B cell (primary cell): ENCODE data around the gene SGCD. TPM values are rescaled to one million over a fixed set of nuclear protein-coding genes. Genes with fewer than 3 reads are reported as not detected.

Source experiments
- ATAC-seq: fragments of 200-7000 bp; cut with Tn5 transposase; one replicate; pipeline ENCODE4 v1.10.0; 2021; ENCODE audit warnings: low read depth, mild to moderate bottlenecking, moderate number of reproducible peaks, moderate library complexity
- CTCF ChIA-PET: fragments of 350-600 bp; sonication (Branson Sonifier 250); formaldehyde crosslinking; loops from one replicate; lab custom pipeline; 2021; ENCODE audit warnings: antibody characterized with exemption, inconsistent platforms; lab: Charles Lee
- POLR2A ChIA-PET: fragments of 350-600 bp; sonication (Branson Sonifier 250); formaldehyde crosslinking; loops from one replicate; lab custom pipeline; 2021; ENCODE audit warnings: antibody characterized with exemption; lab: Charles Lee
- DNase-seq: peaks from one replicate; pipeline ENCODE4 v3.0.0; 2013
- H2AFZ ChIP-seq: 2 replicates; pipeline ENCODE4 v1.6.1; 2012; ENCODE audit warnings: mild to moderate bottlenecking, low read depth, low read length; ENCODE audit not compliant: insufficient read depth, poor library complexity, severe bottlenecking
- H3K27ac ChIP-seq, 2 donors: 1 replicate in 1 of 2; 2 replicates in 1 of 2; pipeline ENCODE4 v1.5.1; 2012 to 2013; ENCODE audit warnings: low read length in 2 of 2, mild to moderate bottlenecking in 2 of 2, moderate library complexity in 1 of 2
- H3K27me3 ChIP-seq, 4 experiments: fragments of 200-600 bp in 1 of 4; sonication (generic) in 1 of 4; replicated peaks in 1 of 4; 1 replicate in 2 of 4; 2 replicates in 2 of 4; pipeline versions ENCODE4 v1.6.1 to v1.7.0; 2013 to 2016; ENCODE audit warnings: low read length in 3 of 4, mild to moderate bottlenecking in 2 of 4, mixed read lengths in 1 of 4, moderate library complexity in 1 of 4; ENCODE audit not compliant: insufficient read depth in 4 of 4, control insufficient read depth in 3 of 4; ENCODE audit errors: control extremely low read depth in 1 of 4
- H3K36me3 ChIP-seq, 2 experiments: replicated peaks in 1 of 2; 1 replicate in 1 of 2; 2 replicates in 1 of 2; pipeline versions ENCODE4 v1.6.1 to v1.7.1; 2013; ENCODE audit warnings: low read length in 1 of 2; ENCODE audit not compliant: insufficient read depth in 2 of 2, control insufficient read depth in 1 of 2; ENCODE audit errors: control extremely low read depth in 1 of 2, extremely low read depth in 1 of 2
- H3K4me1 ChIP-seq, 2 donors: fragments of 200-600 bp in 1 of 2; sonication (generic) in 1 of 2; 1 replicate in 1 of 2; 2 replicates in 1 of 2; pipeline versions ENCODE4 v1.5.1 to v1.6.1; 2013 to 2017; ENCODE audit warnings: low read length in 2 of 2; ENCODE audit not compliant: control insufficient read depth in 2 of 2, insufficient read depth in 2 of 2
- H3K4me2 ChIP-seq: replicated peaks from 2 replicates; pipeline ENCODE3; 2012; ENCODE audit warnings: mild to moderate bottlenecking, low read depth, low read length; ENCODE audit not compliant: poor library complexity, severe bottlenecking
- H3K4me3 ChIP-seq, 5 experiments: fragments of 200-600 bp in 1 of 5; sonication (generic) in 1 of 5; 1 replicate in 3 of 5; 2 replicates in 2 of 5; pipeline versions ENCODE4 v1.5.1 to v1.7.0; 2011 to 2016; ENCODE audit warnings: low read length in 4 of 5, mild to moderate bottlenecking in 4 of 5, low read depth in 2 of 5, control low read depth in 1 of 5, moderate library complexity in 1 of 5; ENCODE audit not compliant: insufficient read depth in 1 of 5; ENCODE audit errors: control extremely low read depth in 1 of 5, extremely low read depth in 1 of 5
- H3K79me2 ChIP-seq: fragments of 200-600 bp; sonication (generic); one replicate; pipeline ENCODE4 v1.6.0; 2016; ENCODE audit warnings: low read length; ENCODE audit not compliant: control insufficient read depth, insufficient read depth
- H3K9ac ChIP-seq: fragments of 200-600 bp; sonication (generic); 2 replicates; pipeline ENCODE4 v1.6.1; 2017; ENCODE audit warnings: mild to moderate bottlenecking, low read length, moderate library complexity
- H3K9me3 ChIP-seq, 3 donors: one replicate each; pipeline versions ENCODE4 v1.6.1 to v1.7.1; 2013; ENCODE audit warnings: low read length in 2 of 3; ENCODE audit not compliant: control insufficient read depth in 2 of 3, insufficient read depth in 1 of 3; ENCODE audit errors: control extremely low read depth in 1 of 3
- H4K20me1 ChIP-seq: 2 replicates; pipeline ENCODE4 v1.6.0; 2012; ENCODE audit warnings: mild to moderate bottlenecking, low read length; ENCODE audit not compliant: insufficient read depth, control insufficient read depth, poor library complexity, severe bottlenecking
- H3K27ac Mint-ChIP-seq: one replicate; pipeline ENCODE4 v1.8.0; 2021; ENCODE audit warnings: mixed read lengths
- H3K27me3 Mint-ChIP-seq: one replicate; pipeline ENCODE4 v1.8.0; 2021; ENCODE audit warnings: mixed read lengths
- H3K4me1 Mint-ChIP-seq: one replicate; pipeline ENCODE4 v1.8.0; 2021; ENCODE audit warnings: mixed read lengths
- H3K4me3 Mint-ChIP-seq: one replicate; pipeline ENCODE4 v1.8.0; 2021; ENCODE audit warnings: mixed read lengths
- H3K9me3 Mint-ChIP-seq: one replicate; pipeline ENCODE4 v1.8.0; 2022; ENCODE audit warnings: mixed read lengths; ENCODE audit not compliant: insufficient read depth
- CTCF ChIP-seq: fragments of 200-600 bp; IDR thresholded peaks from one replicate; pipeline ENCODE4 v1.8.0; 2022; ENCODE audit warnings: antibody characterized with exemption, mild to moderate bottlenecking
- EZH2 ChIP-seq: IDR thresholded peaks from 2 replicates; pipeline ENCODE4 v1.6.1; 2012; ENCODE audit warnings: borderline replicate concordance, low read depth, mild to moderate bottlenecking, moderate library complexity, low read length; ENCODE audit not compliant: insufficient read depth, poor library complexity, severe bottlenecking
- WGBS: methylation state at CpG from one replicate; pipeline ENCODE4 v1.1.5; 2013; ENCODE audit warnings: missing lambda C conversion rate; ENCODE audit not compliant: insufficient coverage; 5-methylcytosine and 5-hydroxymethylcytosine counted together
- intact Hi-C: fragments of 100-400 bp; cut with micrococcal nuclease; formaldehyde crosslinking; loops from one replicate; pipeline ENCODE4 v1.10.0; 2022
- polyA plus RNA-seq: library from polyadenylated mRNA; depleted of rRNA; stranded (reverse); fragments of >200 nt; gene quantifications from 2 replicates; pipeline ENCODE4 v1.2.3, GENCODE V29; 2012
- total RNA-seq, 2 donors: library from RNA; stranded (reverse); fragments of 120-200 nt in 1 of 2; gene quantifications; 1 replicate in 1 of 2; 2 replicates in 1 of 2; pipeline versions ENCODE4 v1.2.3 to v1.2.4, GENCODE V29; 2013 to 2022

SGCD gene
- total and polyA plus RNA-seq, 2 donors (not counting 1 experiment from before 2014, with no cell fraction given) = not detected

- no peaks in the 10 kb centered on the region for H4K20me1 ChIP-seq
- H3K9me3 ChIP-seq = peaks cover 0 to 3% (median 0%) of the 10 kb centered on the region in 3 donors
- no CpG with 5 or more reads among the region's 2 CpGs for WGBS
- ChIA-PET CTCF (no interaction called here), POLR2A (no interaction called here)
- no peaks in the 10 kb centered on the region for H3K27me3 ChIP-seq
- no peak overlapping the region for H2AFZ ChIP-seq
- Mint-ChIP-seq H3K4me1 (no peaks in the 10 kb centered on the region), H3K27me3 (no peaks in the 10 kb centered on the region), H3K4me3 (no peak overlapping the region), H3K27ac (no peak overlapping the region), H3K9me3 (peaks cover 2% of the 10 kb centered on the region)
- H3K4me3 ChIP-seq = no peak overlapping the region
- H3K27ac ChIP-seq = no peak overlapping the region
- ATAC-seq = no peak
- no peaks in the 10 kb centered on the region for H3K79me2 ChIP-seq
- H3K4me1 ChIP-seq = no peaks in the 10 kb centered on the region
- H3K9ac ChIP-seq = no peak overlapping the region
- no peak overlapping the region for H3K4me2 ChIP-seq
- no peaks in the 10 kb centered on the region for H3K36me3 ChIP-seq
- intact Hi-C loops = no loop called here
- DNase-seq = no peak
- TF ChIP-seq EZH2 = no peak
- no peak for TF ChIP-seq CTCF
Observed at GRCh38 chr5:156312897-156313694, 13.9 kb upstream of the SGCD start.

- WGBS = no CpG with 5 or more reads among the region's 1 CpG
- H3K27ac Mint-ChIP-seq = no peak overlapping the region
- H3K9me3 Mint-ChIP-seq = peaks cover 1% of the 10 kb centered on the region
- ChIA-PET POLR2A (no interaction called here), CTCF (no interaction called here)
- no peaks in the 10 kb centered on the region for H3K4me1 Mint-ChIP-seq
- Histone ChIP-seq H2AFZ (no peak overlapping the region), H3K4me1 (no peaks in the 10 kb centered on the region), H3K27me3 (no peaks in the 10 kb centered on the region), H3K9ac (no peak overlapping the region), H3K79me2 (no peaks in the 10 kb centered on the region), H3K4me2 (no peak overlapping the region), H4K20me1 (no peaks in the 10 kb centered on the region), H3K36me3 (no peaks in the 10 kb centered on the region), H3K9me3 (peaks cover 0 to 2% (median 0%) of the 10 kb centered on the region in 3 donors), H3K27ac (no peak overlapping the region), H3K4me3 (no peak overlapping the region)
- TF ChIP-seq CTCF (no peak), EZH2 (no peak)
- no peak overlapping the region for H3K4me3 Mint-ChIP-seq
- no peaks in the 10 kb centered on the region for H3K27me3 Mint-ChIP-seq
- DNase-seq (no peak), ATAC-seq (no peak)
- intact Hi-C loops = no loop called here
Observed at GRCh38 chr5:156314416-156314815, 12.5 kb upstream of the SGCD start.
